Activated gamma-delta T cell treated with anti-CD3 and anti-CD28 coated beads, Interleukin-2, amount 50 U/mL, for 16 hours (primary cell): ENCODE results near the gene VPS16.
"Not testable (repeated sequence)": the region's sequence is repeated elsewhere in the genome, so short reads cannot be mapped to it uniquely, and the experiment has no call there.

Experiments
- DNase-seq: peaks from one replicate; pipeline ENCODE4 v3.0.0-alpha.2; 2020; ENCODE audit warnings: low read depth

The VPS16 gene

DNA sequence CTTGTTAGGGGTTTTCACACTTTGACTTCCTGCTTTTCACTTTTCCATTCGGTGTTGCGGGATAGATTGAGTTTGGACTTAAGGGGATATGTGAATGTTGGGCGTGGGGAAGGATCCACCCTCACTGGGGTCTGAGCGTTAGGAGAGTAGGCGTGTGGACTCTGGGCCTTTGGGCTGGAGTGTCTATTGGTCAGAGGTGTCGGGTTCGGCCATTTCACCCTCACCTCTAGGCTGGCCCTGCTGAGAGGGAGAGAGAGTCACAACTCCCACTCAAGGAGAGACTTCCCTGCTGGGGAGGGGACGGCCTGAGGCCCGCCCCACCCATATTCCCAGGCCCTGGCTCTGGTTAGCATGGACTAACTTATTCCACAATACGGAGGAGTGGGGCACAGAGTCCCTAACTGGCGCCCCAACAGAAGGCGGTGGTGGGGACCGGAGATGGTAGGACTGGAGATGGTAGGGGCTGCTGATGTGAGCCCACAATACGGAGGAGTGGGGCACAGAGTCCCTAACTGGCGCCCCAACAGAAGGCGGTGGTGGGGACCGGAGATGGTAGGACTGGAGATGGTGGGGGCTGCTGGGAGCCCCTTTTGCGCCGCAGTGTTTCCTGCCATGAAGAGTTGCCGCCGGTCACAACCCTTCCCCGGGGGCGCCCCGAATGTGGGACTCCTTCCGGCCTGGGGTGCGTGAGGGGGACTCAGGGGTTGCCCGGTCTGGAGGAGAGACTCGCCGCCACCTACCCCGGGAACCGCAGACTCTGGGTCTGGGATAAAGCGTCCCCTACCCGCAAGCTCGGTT is 31.3 kb downstream of the VPS16 start:
- DNase-seq, result no peak

DNA sequence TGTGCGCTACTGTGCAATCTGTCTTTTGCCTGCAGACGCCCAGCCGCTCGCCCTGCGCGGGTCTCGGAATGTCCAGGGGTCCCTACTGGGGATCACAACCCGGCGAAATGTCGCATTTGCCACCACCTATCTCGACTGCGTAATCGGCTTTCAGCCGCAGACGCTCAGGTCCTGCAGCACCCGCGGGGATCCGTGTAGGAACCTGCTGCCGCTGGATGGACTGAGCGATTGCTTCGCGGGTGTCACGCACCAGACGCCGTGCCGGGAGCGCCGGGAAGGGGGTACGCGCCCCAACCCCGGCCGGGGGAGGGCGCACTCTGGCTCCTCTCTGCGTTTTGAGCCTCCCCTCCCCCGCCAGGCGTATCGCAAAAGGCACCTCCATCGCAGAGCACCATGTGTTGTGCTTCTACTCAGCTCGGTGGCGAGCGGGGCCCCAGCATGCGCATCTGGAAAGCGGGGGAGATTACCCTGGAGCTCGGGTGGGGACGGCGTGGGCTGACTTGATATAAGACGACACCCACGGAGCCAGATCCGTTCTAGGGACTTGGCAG is 32.0 kb downstream of the VPS16 start:
- peak; percentile 60 for DNase-seq

DNA sequence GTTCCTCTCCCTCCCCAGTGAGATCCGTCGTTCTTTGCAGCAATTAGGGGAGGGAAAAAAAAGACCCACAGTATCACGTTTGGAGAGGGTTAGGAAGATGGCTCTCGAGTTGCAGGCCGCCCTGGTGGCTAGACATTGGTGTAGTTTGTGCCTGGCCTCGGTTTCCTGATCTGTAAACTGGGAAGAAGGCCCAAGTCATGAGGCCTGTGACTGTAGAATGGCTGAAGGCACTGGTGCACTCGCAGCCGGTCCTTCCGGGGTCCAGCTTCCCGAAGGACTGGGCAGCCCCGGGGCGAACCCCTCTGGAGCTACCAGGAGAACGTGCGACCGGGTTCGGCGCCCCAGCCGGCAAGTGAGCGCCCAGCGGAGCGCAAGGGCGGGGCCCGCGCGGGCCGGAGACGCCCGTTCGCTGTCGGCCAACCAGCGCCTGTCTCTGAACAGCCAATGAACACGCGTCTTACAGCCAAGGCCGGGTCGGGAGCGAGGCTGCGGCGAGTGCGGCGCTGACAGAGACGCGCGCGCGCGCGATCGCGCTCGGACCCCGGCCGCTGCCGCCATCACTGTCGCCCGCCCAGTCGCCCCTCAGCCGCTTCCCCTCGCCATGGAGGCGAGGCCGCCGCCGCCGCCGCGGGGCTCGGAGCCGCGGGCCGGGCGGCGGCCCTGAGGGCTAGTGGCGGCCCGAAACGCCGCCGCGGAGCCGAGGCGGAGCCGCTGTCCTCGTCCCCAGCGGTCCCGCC is 32.6 kb downstream of the VPS16 start, which contains the start of gene PTPRA:
Gene PTPRA (plus strand): TSS at position 472 of the 737 bp plus-strand sequence. CDS start 90,797 bp downstream, outside the sequence.
- peak; percentile 86 for DNase-seq

- peak; percentile 62 for DNase-seq
Measured at GRCh38 chr20:2873747-2874041, 33.1 kb downstream of the VPS16 start.

GRCh38 chr20:2874456-2874855 is 33.9 kb downstream of the VPS16 start:
- DNase-seq, result no peak

DNA sequence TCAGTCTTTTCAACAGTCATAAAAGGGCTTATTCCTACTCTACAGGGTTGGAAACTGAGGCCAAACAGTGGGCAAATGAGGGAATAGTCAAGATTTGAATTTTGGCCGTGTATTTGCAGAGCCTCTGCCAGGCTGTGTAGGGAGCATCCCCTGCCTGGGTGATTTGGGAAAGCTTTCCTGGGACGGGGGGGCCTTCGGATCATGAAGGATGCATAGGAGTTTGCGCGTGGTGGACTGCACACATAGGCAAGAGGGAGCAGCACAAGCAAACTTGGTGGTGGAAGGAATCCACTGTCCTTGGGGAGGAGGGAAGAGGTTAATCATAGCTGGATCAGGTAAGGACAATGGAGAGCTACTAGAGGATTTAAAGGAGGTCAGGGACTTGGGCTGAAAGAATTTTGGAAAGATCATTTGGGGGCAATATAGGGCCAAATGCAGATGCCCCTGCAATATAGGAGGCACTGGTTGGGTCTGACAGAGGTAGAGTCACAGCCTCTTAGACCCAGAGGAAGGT is 35.2 kb downstream of the VPS16 start:
- no peak for DNase-seq

DNA sequence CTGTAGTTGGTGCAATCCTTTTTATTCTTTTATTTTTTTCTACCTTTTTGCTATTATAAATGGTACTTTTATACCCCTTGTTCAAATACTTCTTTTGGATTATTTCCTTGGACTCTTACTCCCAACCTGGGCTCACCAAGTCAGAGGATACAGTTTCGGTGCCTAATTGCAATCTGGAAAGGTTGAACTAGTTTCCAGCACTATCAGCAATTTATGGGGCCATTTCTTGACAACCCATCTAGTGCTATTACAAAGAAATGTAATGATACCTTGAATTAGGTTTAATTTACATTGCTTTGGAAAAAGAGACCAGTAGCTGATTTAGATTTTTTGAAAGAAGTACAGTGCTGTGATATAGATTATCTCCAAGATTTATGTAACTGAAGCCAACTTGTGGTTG is 38.0 kb downstream of the VPS16 start:
- no peak for DNase-seq

- DNase-seq, result no peak
Measured at GRCh38 chr20:2879146-2879545, 38.6 kb downstream of the VPS16 start.

DNA sequence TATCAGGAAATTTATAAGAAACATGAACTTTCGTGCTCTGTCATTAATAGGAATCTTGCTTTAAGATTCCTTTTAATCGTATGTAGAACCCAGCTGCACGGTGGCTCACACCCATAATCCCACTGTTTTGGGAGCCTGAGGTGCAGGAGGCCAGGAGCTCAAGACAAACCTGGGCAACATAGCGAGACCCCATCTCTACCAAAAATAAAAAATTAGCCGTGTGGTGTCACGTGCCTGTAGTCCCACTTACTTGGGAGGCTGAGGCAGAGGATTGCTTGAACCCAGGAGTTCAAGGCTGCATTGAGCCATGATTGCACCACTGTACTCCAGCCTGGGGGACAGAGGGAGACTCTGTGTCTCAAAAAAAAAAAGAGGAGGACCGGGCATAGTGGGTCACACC is 40.1 kb downstream of the VPS16 start:
- no peak for DNase-seq

GRCh38 chr20:2883726-2884637 is 43.4 kb downstream of the VPS16 start:
- no peak for DNase-seq

DNA sequence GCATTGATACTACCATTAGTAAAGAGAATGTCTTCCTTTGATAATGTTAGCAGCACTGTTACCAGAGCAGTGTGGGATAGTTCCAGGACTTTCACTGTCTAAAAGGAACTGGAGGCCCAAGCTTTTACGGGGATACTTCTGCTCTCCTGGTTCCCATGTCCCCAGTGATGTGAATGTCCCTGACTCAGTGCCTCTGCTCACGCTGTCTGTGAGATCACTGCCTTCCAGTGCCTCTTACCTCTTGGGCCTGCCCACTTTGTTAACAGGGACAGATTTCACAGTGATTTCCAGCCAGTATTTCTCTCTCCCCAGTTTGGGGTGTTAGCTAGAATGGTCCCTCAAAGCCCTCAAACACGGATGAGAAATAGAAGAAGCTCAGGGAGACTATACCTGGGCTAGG is 47.2 kb downstream of the VPS16 start:
- DNase-seq, result no peak

GRCh38 chr20:2888224-2888955 is 47.8 kb downstream of the VPS16 start:
- DNase-seq, result no peak

DNA sequence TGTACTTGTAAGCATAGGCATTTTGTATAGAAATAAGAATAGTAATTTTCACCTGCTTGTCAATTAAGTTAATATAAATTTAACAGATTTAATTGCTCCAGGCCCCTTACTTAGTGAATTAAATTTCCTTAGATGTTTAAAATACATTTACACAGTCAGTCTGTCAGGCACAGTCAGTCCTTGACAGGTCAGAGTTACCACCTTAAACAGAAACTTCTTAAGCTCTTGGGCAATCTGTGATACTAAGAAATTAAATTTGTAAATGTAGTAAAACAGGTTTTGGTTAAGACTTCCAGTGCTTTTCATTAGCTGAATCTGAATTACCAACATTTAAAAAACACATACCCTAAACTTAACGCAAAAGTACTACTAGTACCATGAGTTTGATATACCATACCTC is 48.7 kb downstream of the VPS16 start:
- no peak for DNase-seq

DNA sequence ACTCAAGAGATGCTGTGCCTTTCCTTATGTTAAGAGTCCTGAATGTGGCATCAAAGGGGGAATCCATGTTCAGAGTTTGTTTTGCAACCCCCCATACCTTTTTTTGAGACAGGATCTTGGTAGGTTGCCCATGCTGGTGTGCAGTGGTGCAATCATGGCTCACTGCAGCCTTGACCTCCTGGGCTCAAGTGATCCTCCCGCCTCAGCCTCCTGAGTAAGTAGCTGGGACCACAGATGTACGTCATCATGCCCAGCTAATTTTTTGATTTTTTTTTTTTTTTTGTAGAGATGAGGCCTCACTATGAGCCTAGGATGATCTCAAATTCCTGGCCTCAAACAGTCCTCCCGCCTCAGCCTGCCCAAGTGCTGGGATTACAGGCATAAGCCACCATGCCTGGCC is 49.3 kb downstream of the VPS16 start:
- no peak for DNase-seq

- DNase-seq, result no peak
Measured at GRCh38 chr20:2890742-2891141, 50.2 kb downstream of the VPS16 start.

- no peak for DNase-seq
Measured at GRCh38 chr20:2891343-2891742, 50.8 kb downstream of the VPS16 start.

DNA sequence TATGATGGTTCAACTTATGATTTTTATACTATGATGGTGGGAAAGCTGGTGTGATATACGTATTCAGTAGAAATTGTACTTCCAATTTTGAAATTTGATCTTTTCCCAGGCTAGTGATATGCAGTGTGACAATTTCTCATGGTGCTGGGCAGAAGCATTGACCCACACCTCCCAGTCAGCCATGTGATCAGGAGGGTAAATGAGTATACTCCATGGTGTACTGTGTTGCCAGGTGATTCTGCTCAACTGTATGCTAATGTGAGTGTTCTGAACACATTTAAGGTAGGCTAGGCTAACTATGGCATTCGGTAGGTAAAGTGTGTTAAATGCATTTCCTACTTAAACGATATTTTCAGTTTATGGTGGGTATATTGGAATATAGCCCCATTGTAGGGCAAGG is 51.8 kb downstream of the VPS16 start:
- DNase-seq, result no peak

DNA sequence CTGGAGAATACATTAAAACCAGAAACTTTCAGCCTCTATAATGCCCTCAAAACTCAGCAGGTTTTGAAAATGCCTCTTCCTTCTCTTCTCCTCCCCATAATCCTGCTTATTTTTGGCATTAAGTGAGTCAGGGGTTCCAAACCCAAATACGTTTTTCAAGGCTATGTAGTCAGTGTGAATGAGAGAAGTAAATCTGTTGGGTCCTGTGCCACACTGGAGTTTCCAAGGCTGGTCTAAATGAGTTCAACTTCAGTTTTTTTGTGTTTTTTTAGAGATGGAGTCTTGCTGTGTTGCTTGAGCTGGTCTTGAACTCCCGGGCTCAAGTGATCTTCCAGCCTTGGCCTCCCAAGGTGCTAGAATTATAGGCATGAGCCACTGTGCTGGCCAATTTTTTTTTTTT is 53.7 kb downstream of the VPS16 start:
- no peak for DNase-seq

GRCh38 chr20:2895154-2895553 is 54.6 kb downstream of the VPS16 start:
- DNase-seq, result not testable (repeated sequence)

DNA sequence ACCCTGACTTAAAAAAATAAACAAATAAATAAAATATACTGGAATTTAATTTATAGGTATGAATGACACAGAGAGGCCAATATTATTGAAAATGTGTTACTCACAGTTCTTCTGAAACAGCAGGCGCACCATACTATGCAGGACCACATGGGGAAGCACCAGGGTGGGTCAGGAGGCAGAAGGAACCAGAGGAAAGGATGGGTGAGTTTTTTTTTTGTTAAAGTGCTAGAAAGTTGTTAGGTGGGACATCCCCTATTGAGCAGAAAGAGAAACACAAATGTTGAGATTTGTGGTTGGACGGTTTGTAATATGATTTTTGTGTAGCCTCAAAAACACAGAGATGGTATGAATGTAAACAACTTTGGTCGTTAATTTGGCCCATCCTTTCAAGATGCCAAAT is 58.7 kb downstream of the VPS16 start:
- DNase-seq, result no peak

DNA sequence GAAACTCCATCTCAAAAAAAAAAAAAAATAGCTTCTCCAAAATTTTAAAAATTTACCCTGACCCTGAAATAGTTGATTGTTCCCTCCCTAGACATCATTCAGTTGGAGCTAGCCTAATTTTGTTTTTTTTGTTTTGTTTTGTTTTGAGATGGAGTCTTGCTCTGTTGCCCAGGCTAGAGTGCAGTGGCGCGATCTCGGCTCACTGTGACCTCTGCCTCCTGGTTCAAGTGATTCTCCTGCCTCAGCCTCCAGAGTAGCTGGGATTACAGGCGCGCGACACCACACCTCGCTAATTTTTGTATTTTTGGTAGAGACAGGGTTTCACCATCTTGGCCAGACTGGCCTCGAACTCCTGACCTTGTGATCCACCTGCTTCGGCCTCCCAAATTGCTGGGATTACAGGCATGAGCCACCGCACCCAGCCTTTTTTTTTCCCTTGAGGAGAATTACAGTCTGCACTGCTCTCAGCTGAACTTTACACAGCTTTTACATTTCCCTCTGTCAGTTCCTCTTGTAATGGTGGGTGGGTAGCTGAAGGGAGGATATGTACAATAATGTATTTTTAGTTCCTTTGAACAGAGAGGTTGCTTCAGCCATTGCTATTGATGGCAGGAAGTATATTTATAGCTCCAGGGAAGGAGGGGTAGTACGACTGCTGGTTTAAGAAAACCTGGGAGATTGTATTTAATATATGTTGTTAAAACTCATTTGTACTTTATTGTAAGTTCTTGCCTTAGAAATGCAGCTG is 60.5 kb downstream of the VPS16 start:
- DNase-seq, result no peak
